Left lung (tissue), 10 donors: ENCODE measurements around the gene LAMC3. TPM values are rescaled to one million over a fixed set of nuclear protein-coding genes. Genes with fewer than 3 reads are reported as not detected.

Source experiments
- ATAC-seq: fragments of 200-7000 bp; cut with Tn5 transposase; one replicate; pipeline ENCODE4 v1.9.1; 2020; ENCODE audit warnings: moderate library complexity
- DNase-seq, 4 donors: peaks; one replicate each; pipeline ENCODE4 v3.0.0-alpha.2; 2013 to 2020
- H3K27ac ChIP-seq, 2 donors: fragments of 200-600 bp; sonication (generic) in 1 of 2; one replicate each; pipeline versions ENCODE4 v1.5.0 to v1.8.0; 2020 to 2021
- H3K27me3 ChIP-seq, 2 donors: fragments of 200-600 bp; sonication (generic) in 1 of 2; one replicate each; pipeline versions ENCODE4 v1.5.0 to v1.8.0; 2020 to 2021
- H3K36me3 ChIP-seq, 2 donors: fragments of 200-600 bp; sonication (generic) in 1 of 2; one replicate each; pipeline versions ENCODE4 v1.5.0 to v1.8.0; 2020 to 2021
- H3K4me1 ChIP-seq, 2 donors: fragments of 200-600 bp; one replicate each; pipeline ENCODE4 v1.8.0; 2021
- H3K4me3 ChIP-seq, 2 donors: fragments of 200-600 bp; sonication (generic) in 1 of 2; one replicate each; pipeline versions ENCODE4 v1.5.0 to v1.8.0; 2020 to 2021; ENCODE audit warnings: mild to moderate bottlenecking in 1 of 2
- H3K9me3 ChIP-seq, 2 donors: fragments of 200-600 bp; sonication (generic) in 1 of 2; one replicate each; pipeline versions ENCODE4 v1.5.0 to v1.8.0; 2020 to 2021
- intact Hi-C, 2 donors: fragments of 100-400 bp; cut with DNase I; formaldehyde crosslinking; loops; one replicate each; pipeline versions ENCODE4 v1.11.2 to v1.14.2; 2022
- polyA plus RNA-seq, 6 donors: library from polyadenylated mRNA; unstranded; fragments of 120-200 nt; gene quantifications; one replicate each; pipeline ENCODE4 v1.2.1, GENCODE V29; 2013; ENCODE audit not compliant: insufficient read length in 6 of 6
- total RNA-seq, 2 donors: library from RNA; stranded (reverse); fragmentation: NEBNext Ultra II Directional; extraction: Animal tissue kit (Norgen Biotek cat#: 25700); gene quantifications; one replicate each; pipeline ENCODE4 v1.2.1, GENCODE V29; 2021
- TF ChIP-seq, protein P1 (sequence below), 2 donors: fragments of 200-600 bp; sonication (generic) in 1 of 2; IDR thresholded peaks; one replicate each; pipeline versions ENCODE4 v1.5.0 to v1.8.0; 2021; ENCODE audit warnings: antibody characterized with exemption in 2 of 2
- donor health status: DM: no; HTN: yes; CAD: no.
- donor health status: DM: no; HTN: no; CAD: no.

The LAMC3 gene
- total and polyA plus RNA-seq, 8 donors = 9.2 to 25.5 (median 14.3) TPM

DNA sequence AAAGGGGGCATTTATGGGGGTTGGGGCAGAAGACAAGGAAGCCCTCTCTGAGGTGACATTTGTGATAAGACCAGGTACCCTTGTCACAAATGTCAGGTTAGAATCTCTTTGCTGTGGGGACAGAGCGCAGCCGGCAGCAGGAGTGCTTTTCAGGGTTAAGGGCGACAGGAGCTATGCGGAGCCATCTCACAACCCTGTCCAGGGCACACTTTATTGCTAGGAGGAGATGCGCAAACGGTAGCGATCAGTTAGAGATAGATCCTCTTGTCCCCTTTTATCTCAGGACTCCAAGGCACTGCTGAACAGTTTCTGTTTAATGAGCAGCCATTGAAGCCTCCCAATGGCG, 438 bp upstream of the LAMC3 start:
- intact Hi-C loops = no loop called here
- H3K4me3 ChIP-seq = no peak overlapping the region
- H3K27me3 ChIP-seq = peaks cover 20 to 72% of the 10 kb centered on the region in 2 donors

DNA sequence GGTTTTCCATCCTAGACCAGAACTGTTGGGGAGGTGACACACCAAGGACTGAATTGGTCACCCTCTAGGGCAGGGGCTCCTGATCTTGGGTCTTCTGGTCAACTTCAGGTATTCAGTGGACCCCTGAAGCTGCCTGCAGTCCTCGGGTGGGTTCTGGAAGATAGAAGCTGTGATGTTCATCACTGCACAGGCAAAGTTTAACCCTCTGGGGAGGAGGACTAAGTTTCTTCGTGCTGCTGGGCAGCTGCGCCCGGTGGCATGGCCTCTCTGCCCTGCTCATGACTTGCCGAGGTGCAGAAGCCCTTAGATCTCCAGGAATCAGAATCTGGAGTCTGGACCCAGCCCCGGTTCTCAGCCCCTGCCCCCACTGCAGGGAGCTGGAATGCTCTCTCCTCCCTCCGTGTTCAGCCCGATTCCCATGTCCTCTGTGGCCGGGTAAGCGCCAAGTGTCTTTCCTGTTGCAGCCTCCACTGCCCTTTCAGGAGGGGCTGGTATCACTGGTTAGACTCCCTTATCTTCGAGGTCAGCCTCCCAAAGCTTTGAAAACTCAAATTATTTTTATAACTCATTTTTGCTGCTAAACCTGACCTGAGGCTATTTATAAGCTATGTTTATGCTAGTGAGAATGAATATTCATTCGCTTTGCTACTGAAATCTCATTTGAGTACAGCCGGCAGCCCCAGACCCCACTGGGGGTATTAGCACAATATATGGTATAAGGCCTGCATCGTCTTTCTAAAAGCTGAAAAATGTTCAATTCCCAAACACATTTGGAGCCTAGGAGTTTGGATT, 1.7 kb downstream of the LAMC3 start:
- Histone ChIP-seq H3K27me3 (peaks cover 20 to 92% of the 10 kb centered on the region in 2 donors), H3K4me3 (no peak overlapping the region), H3K36me3 (no peaks in the 10 kb centered on the region), H3K27ac (no peak overlapping the region), H3K9me3 (no peaks in the 10 kb centered on the region), H3K4me1 (peaks cover 0 to 4% of the 10 kb centered on the region in 2 donors)
- TF ChIP-seq, protein P1, sequence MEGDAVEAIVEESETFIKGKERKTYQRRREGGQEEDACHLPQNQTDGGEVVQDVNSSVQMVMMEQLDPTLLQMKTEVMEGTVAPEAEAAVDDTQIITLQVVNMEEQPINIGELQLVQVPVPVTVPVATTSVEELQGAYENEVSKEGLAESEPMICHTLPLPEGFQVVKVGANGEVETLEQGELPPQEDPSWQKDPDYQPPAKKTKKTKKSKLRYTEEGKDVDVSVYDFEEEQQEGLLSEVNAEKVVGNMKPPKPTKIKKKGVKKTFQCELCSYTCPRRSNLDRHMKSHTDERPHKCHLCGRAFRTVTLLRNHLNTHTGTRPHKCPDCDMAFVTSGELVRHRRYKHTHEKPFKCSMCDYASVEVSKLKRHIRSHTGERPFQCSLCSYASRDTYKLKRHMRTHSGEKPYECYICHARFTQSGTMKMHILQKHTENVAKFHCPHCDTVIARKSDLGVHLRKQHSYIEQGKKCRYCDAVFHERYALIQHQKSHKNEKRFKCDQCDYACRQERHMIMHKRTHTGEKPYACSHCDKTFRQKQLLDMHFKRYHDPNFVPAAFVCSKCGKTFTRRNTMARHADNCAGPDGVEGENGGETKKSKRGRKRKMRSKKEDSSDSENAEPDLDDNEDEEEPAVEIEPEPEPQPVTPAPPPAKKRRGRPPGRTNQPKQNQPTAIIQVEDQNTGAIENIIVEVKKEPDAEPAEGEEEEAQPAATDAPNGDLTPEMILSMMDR (IDR thresholded peaks at IDR 0.05) = no peak
- intact Hi-C loops = no loop called here
- ATAC-seq = no peak
- no peak for DNase-seq

More for the DNA sequence above, 438 bp upstream of the LAMC3 start:
- Histone ChIP-seq H3K27ac (no peak overlapping the region), H3K36me3 (no peaks in the 10 kb centered on the region), H3K4me1 (peaks cover 0 to 4% of the 10 kb centered on the region in 2 donors), H3K9me3 (no peaks in the 10 kb centered on the region)
- TF ChIP-seq, protein P1 (IDR thresholded peaks at IDR 0.05) = no peak
- no peak for ATAC-seq
- no peak for DNase-seq

DNA sequence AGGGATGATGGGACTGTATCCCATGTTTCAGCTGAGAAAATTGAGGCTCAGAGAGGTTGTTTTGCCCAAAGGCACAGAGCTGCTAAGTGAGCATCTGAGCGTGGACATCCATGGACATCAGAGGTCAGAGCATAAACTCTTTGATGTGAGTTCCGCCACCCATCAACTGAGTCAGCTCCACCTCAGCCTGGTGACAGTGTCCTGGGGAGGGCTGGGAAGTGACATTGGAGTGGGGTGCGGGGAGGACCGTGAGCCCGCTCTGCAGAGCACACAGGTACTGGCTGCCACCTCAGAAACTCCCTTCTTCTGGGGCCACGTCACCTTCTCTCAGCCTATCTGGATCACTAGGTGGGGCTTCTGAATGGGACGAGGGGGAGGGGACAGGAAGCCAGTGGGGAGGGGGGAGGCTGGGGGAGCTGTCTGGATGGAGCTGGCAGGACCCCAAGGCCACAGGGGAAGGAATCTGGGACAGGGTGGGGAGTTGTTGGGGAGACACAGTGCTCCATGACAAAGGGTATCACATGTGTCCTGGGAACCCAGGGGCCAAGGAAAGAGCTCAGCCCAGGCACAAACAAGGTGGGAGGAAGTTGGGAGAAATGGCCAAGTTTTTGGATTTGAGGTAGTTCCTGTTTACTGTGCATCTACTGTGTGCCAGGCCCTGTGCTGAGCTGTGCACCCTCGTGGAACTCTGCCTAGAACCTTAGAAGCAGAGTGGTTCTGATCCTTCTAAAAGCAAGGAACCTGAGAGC, 2.5 kb downstream of the LAMC3 start:
- no peaks in the 10 kb centered on the region for H3K36me3 ChIP-seq
- intact Hi-C loops = no loop called here
- no peak overlapping the region for H3K27ac ChIP-seq
- TF ChIP-seq, protein P1 (IDR thresholded peaks at IDR 0.05) = no peak
- H3K4me1 ChIP-seq = peaks cover 0 to 4% of the 10 kb centered on the region in 2 donors
- DNase-seq = no peak
- no peak for ATAC-seq
- no peaks in the 10 kb centered on the region for H3K9me3 ChIP-seq
- H3K4me3 ChIP-seq = no peak overlapping the region
- peaks cover 20 to 92% of the 10 kb centered on the region in 2 donors for H3K27me3 ChIP-seq

DNA sequence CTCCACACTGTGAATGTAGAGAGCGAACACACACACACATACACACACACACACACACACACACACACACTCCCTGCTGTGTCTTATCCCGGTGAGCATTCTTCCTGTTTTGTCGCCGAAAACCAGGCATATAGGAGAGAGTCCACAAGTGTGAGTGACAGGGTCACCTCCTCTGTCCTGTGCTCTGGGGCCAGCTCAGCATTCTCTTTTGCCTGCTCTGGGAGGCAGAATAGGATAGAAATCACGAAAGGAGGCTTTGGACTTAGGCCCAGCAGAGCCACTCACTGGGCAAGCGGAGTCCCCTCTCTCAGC, 3.0 kb downstream of the LAMC3 start:
- Histone ChIP-seq H3K27ac (no peak overlapping the region), H3K4me1 (peaks cover 0 to 4% of the 10 kb centered on the region in 2 donors), H3K27me3 (peaks cover 20 to 95% of the 10 kb centered on the region in 2 donors), H3K9me3 (no peaks in the 10 kb centered on the region), H3K36me3 (no peaks in the 10 kb centered on the region), H3K4me3 (no peak overlapping the region)
- intact Hi-C loops = no loop called here
- DNase-seq (no peak), ATAC-seq (no peak)
- TF ChIP-seq, protein P1 (IDR thresholded peaks at IDR 0.05) = no peak

DNA sequence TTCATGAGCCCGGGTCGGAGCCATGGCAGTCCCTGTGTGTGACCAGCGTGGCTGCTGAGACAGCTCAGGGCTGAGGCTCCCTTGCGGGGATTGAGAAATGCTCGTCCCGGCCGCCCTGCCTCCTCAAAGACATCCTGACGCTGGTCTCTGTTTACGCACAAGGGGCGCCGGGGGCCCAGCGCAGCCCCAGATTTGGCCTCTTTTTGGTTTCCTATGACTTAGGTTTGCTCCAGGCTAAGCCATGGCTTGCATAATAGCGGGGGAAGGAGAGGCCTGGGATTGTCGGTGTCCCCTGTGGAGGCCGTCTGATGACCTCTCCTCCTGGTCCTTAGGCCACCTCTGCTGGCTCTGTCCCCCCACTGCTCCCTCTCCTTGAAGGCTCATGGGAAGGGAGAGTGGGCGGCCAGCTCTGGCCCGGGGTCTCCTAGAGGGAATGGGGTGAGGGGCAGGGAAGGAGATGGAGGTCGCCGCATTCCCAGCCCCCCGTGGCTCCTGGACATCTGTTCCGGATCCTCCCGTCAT, 3.5 kb downstream of the LAMC3 start:
- H3K9me3 ChIP-seq = no peaks in the 10 kb centered on the region
- intact Hi-C loops = no loop called here
- no peak overlapping the region for H3K4me3 ChIP-seq
- peaks cover 0 to 4% of the 10 kb centered on the region in 2 donors for H3K4me1 ChIP-seq
- TF ChIP-seq, protein P1 (IDR thresholded peaks at IDR 0.05) = no peak
- DNase-seq = no peak
- H3K27me3 ChIP-seq = peaks cover 20 to 95% of the 10 kb centered on the region in 2 donors
- H3K36me3 ChIP-seq = no peaks in the 10 kb centered on the region
- ATAC-seq = no peak
- no peak overlapping the region for H3K27ac ChIP-seq
